ENCODE results near the gene KCNMB3.
"Not testable (repeated sequence)": the region's sequence is repeated elsewhere in the genome, so short reads cannot be mapped to it uniquely, and the experiment has no call there.

GRCh38 chr3:179274434-179274833, 23.5 kb upstream of the KCNMB3 start:
- not testable (repeated sequence) for TF ChIP-seq THAP7 (CRISPR knock-in tag; IDR thresholded peaks at IDR 0.05); CTCF (CRISPR knock-in tag; IDR thresholded peaks at IDR 0.05); ZSCAN29 (CRISPR knock-in tag; conservative IDR thresholded peaks at IDR 0.05); SIN3A (IDR thresholded peaks at IDR 0.05; ENCODE audit: borderline replicate concordance, low read depth, low read length); KDM5A (IDR thresholded peaks at IDR 0.05; ENCODE audit: borderline replicate concordance, low read length); NFKBIZ (CRISPR knock-in tag; IDR thresholded peaks at IDR 0.05); TAF15 (IDR thresholded peaks at IDR 0.05; ENCODE audit: low read depth, low read length, poor library complexity, severe bottlenecking); ZNF639 (CRISPR knock-in tag; conservative IDR thresholded peaks at IDR 0.05); PCBP2 (optimal IDR thresholded peaks at IDR 0.05; ENCODE audit: low read depth, low read length, poor library complexity, severe bottlenecking); TBX3 (IDR thresholded peaks at IDR 0.05; ENCODE audit: borderline replicate concordance); SALL2 (CRISPR knock-in tag; IDR thresholded peaks at IDR 0.05); TAF1 (CRISPR knock-in tag; IDR thresholded peaks at IDR 0.05); TFDP2 (CRISPR knock-in tag; IDR thresholded peaks at IDR 0.05)

Measured in HepG2 (cell line).